HG02642 (cell line): Measurements from ENCODE around the gene SLC66A3.

Experiments used
- ATAC-seq: cut with Tn5 transposase; IDR thresholded peaks from one replicate; pipeline ENCODE4 v1.9.1; 2021; ENCODE audit warnings: mild to moderate bottlenecking; ENCODE audit not compliant: unreplicated experiment, poor library complexity

SLC66A3 gene

GRCh38 chr2:11133936-11134320 lies 21.3 kb upstream of the SLC66A3 start:
- no peak for ATAC-seq

GRCh38 chr2:11134349-11134748 lies 20.9 kb upstream of the SLC66A3 start:
- ATAC-seq: no peak

GRCh38 chr2:11140492-11140891 lies 14.8 kb upstream of the SLC66A3 start:
- ATAC-seq: no peak

DNA sequence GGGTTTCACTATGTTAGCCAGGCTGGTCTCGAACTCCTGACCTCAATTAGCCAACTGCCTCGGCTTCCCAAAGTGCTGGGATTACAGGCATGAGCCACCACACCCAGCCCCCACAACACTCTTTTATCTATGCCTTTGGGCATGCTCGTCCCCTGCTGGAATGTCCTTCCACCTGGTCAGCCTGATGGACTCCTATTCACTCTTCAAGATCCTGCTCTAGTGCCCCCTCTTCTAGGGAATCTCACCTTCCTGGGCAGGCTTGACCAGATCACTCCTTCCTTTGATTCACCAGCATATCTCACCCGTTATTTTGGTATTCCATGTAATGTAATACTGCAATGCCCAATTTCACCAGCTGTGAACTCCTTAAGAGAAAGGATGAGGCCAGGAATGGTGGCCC lies 13.9 kb upstream of the SLC66A3 start:
- ATAC-seq: no peak

- ATAC-seq: no peak
These were observed 12.9 kb upstream of the SLC66A3 start for GRCh38 chr2:11142330-11142729.

GRCh38 chr2:11142987-11143386 lies 12.3 kb upstream of the SLC66A3 start:
- ATAC-seq: no peak

DNA sequence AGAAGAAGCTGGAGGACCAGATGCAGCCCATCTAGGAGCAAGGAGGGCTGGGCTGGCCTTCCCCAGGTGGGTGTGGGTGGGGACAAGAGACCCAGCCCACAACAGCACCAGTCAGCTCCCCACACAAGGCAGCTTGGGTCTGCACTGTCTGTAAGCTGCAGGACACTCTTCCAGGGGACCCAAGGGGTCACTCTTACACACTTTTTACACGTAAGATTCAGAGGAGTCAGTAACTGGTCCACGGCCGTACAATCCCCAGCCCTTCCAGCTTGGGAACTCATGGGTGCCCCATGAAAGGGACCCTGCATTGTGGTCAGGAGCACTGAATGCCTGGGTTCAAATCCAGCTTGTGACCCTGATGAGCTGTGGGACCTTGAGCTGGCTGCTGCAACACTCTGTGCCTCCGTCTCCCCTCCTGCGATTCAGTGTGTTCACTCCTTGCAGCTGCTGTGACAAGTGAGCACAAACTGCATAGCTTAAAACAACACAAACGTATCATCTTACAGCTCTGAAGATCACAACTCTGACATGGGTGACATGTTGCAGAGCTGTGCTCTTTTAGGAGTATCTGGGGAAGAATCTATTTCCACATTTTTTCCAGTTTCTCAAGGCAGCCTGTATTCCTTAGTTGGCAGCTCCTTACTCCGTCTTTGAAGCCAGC lies 11.1 kb upstream of the SLC66A3 start:
- ATAC-seq: no peak

DNA sequence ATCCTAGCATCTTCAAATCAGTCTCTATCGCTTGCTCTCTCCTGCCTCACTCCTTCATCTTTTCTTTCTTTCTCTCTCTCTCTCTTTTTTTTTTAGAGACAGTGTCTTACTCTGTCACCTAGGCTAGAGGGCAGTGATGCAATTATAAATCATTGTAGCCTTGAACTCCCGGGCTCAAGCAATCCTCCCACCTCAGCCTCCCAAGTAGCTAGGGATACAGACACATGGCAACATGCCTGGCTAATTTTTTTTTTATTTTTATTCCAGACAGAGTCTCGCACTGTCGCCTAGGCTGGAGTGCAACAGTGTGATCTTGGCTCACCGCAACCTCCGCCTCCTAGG lies 10.6 kb upstream of the SLC66A3 start:
- no peak for ATAC-seq

DNA sequence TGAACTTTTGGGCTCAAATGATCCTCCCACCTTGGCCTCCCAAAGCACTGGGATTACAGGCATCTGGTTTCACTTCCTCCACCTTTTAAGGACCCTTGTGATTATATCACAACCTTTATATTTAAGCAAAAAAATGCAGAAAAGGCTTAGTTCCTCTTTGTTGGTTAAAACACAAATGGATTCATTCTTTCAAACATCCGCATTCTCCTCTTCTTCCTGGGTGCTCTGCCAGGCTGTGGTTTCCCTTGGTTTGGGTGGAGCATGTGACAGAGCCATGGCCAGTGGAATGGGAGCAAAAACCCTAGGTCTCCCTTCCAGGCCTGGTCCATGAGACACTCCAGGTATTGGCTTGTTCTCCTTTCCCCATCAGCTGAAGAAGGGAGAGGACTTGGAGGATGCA lies 9.9 kb upstream of the SLC66A3 start:
- ATAC-seq: no peak

DNA sequence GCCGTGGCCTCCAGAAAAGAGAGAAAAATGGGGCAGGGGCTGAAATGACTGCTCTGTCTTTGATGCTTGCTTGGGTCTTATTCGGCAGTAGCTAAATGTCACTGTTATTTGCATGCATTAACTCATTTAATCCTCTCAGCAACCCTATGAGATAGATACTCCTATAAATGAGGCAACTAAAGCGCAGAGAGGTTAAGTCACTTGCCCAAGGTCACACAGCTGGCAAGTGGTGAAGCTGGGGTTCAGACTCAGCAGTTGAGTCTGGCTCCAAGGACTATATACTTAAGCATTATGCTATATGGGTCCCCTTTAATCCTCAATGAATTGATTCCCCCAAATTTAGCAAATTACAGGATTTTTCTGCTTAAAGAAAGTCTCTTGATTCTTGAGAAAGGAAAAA lies 9.2 kb upstream of the SLC66A3 start:
- no peak for ATAC-seq

DNA sequence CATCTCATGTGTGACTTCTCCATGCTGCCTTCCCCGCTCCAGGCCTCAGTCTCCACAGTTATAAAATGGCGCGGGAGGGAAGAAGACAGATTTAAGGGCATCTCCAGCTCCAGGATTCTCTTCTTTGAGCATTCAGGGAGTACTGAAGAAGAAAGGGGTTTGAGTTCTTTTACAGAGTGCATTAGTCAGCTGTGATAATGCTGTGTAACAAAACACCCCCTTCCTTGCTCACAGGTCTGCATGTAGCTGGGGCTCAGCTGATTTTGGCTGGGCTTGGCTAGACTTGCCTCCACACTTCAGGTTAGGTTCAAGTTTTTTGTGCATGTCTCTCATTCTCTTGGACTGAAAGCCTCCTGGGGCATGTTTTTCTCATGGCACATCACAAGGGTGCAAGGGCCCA lies 8.0 kb upstream of the SLC66A3 start:
- no peak for ATAC-seq

DNA sequence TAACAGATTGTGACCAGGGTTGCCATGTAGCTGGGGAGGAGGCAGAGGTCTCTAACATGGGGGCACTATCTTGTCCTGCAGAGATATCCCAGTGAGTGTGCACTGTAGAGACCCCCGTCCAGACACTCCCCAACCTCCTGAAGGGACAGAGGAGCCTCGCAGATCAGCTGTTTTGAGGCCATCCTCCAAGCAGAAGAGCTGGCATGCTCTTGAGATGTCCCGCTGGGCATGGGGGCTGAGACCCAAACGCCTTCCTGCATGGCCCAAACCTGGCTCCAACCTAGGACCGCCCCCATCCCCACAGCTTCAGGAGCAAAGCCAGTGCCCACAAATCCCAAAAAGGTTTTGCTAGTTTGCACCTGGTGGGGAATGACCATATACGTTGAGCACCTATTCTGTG lies 2.7 kb upstream of the SLC66A3 start:
- no peak for ATAC-seq

- peak; percentile 15 for ATAC-seq
These were observed 998 bp upstream of the SLC66A3 start for GRCh38 chr2:11154016-11154922.

GRCh38 chr2:11154923-11155380 lies 315 bp upstream of the SLC66A3 start:
- ATAC-seq: peak; percentile 69

- ATAC-seq: no peak
These were observed 1.3 kb downstream of the SLC66A3 start for GRCh38 chr2:11156396-11157075.

- no peak for ATAC-seq
These were observed 2.0 kb downstream of the SLC66A3 start for GRCh38 chr2:11157296-11157695.

DNA sequence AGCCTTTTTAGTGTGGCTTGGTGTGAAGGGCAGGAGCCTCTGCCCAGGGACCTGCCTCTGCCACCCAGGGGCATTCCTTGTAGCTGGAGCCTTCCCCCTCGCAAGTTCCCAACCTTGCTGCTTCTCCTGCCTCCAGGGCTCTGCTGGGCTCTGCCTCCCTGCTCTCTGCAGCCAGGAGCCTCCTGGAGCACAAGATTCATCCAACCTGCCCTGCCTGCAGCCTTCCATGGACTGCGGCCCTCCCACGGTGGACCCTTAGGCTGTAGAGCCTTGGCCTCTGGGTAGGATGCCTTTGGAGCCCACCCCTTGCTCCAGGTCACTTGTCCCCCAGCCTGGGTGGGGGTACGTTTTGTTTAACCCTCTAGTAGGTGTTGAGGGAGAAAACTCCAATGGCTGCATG lies 2.5 kb downstream of the SLC66A3 start:
- ATAC-seq: no peak

GRCh38 chr2:11158916-11159573 lies 3.8 kb downstream of the SLC66A3 start:
- ATAC-seq: no peak

DNA sequence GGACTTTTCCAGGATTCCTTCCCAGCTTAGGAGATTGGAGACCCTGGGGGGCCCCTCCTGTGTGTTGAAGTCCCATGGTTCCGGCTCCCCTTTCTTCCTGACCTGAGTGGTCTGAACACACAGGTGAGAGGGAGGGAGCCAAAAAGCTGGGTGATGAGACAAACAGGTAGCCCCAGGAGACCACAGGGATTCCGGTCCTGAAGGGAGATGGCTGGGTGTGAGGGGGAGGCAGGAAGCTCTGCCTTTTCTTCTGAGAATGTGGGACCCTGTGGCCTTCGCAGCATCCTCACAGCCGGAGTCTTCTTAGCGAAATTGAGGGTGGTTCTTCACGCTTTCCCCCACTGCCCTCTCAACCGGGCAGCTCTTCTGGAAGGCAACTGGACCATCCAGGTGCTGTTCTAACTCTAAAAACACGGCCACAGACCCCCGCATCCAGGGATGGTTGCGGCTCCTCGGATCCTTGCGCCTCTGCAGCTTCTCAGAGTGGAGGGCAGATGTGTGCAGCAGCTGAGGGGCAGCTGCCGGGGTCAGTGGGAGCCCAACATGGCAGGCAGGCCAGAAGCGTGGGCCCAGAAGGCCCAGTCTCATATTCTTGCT lies 4.4 kb downstream of the SLC66A3 start:
- no peak for ATAC-seq

DNA sequence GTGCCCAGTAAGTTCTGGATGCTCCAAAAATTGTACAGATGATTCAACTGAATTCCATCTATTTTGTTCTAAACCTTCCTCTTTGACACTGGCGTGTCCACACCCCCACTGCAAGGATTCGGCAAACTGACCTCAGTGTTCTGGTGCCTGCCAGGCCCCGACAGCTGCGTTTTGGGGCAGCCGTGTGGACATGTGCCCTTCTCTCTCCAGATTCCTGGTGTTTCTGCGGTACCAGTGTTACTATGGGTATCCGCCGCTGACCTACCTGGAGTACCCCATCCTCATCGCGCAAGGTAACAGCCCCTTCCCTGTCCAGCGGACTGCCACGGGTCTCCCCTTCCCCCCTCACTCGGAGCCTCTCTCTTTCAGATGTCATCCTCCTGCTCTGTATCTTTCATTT lies 5.0 kb downstream of the SLC66A3 start:
- ATAC-seq: no peak
